GM23338 (cell line): ENCODE measurements around the gene CHD9.

Experiments used
- CREB1 ChIP-seq: fragments of 250-450 bp; sonication (Bioruptor Pico); IDR thresholded peaks from 2 replicates; pipeline ENCODE4 v1.5.0; 2020; ENCODE audit warnings: low read depth, mild to moderate bottlenecking, moderate library complexity
- CTCF ChIP-seq, 2 experiments: fragments of 200-600 bp in 1 of 2; sonication (generic) in 1 of 2; conservative IDR thresholded peaks; 2 replicates each; pipeline versions ENCODE4 v1.5.1 to v1.6.1; 2016 to 2017; ENCODE audit warnings: antibody characterized with exemption in 2 of 2, low read depth in 2 of 2, mild to moderate bottlenecking in 2 of 2, moderate library complexity in 1 of 2
- ETS1 ChIP-seq: IDR thresholded peaks from 2 replicates; pipeline ENCODE4 v1.6.1; 2016; ENCODE audit warnings: antibody characterized with exemption
- EZH2 ChIP-seq: fragments of 200-600 bp; sonication (generic); IDR thresholded peaks from one replicate; pipeline ENCODE4 v1.8.0; 2017; ENCODE audit warnings: antibody characterized with exemption, mild to moderate bottlenecking, low read depth; ENCODE audit not compliant: unreplicated experiment
- EZH2phosphoT487 ChIP-seq: fragments of 200-600 bp; sonication (generic); IDR thresholded peaks from one replicate; pipeline ENCODE4 v1.8.1; 2018; ENCODE audit warnings: antibody characterized with exemption; ENCODE audit not compliant: unreplicated experiment
- JUNB ChIP-seq: IDR thresholded peaks from one replicate; pipeline ENCODE4 v1.6.1; 2016; ENCODE audit warnings: antibody characterized with exemption; ENCODE audit not compliant: unreplicated experiment
- NANOG ChIP-seq: IDR thresholded peaks from 2 replicates; pipeline ENCODE4 v1.6.1; 2016; ENCODE audit warnings: antibody characterized with exemption, borderline replicate concordance
- POLR2AphosphoS5 ChIP-seq: IDR thresholded peaks from 2 replicates; pipeline ENCODE4 v1.6.1; 2016; ENCODE audit warnings: antibody characterized with exemption, low read depth
- REST ChIP-seq: IDR thresholded peaks from one replicate; pipeline ENCODE4 v1.6.1; 2018; ENCODE audit warnings: antibody characterized with exemption; ENCODE audit not compliant: unreplicated experiment
- ZNF114 ChIP-seq: fragments of 250-450 bp; sonication (Bioruptor Pico); IDR thresholded peaks from 2 replicates; pipeline ENCODE4 v1.5.0; 2020; ENCODE audit warnings: mild to moderate bottlenecking, moderate library complexity
- ZNF331 ChIP-seq: fragments of 250-450 bp; sonication (Bioruptor Pico); IDR thresholded peaks from 2 replicates; pipeline ENCODE4 v1.5.0; 2020; ENCODE audit warnings: low read depth, mild to moderate bottlenecking, moderate library complexity
- ZNF462 ChIP-seq: fragments of 250-450 bp; sonication (Bioruptor Pico); IDR thresholded peaks from 2 replicates; pipeline ENCODE4 v1.5.0; 2020; ENCODE audit warnings: mild to moderate bottlenecking, moderate library complexity

- TF ChIP-seq POLR2AphosphoS5: no peak
- no peak for TF ChIP-seq CTCF (conservative IDR thresholded peaks at IDR 0.05; ENCODE audit: low read depth in 2 of 2)
- TF ChIP-seq EZH2: no peak
- TF ChIP-seq ETS1: no peak
- TF ChIP-seq REST: no peak
- TF ChIP-seq EZH2phosphoT487: no peak
- TF ChIP-seq JUNB: no peak
- no peak for TF ChIP-seq ZNF331 (CRISPR knock-in tag)
- no peak for TF ChIP-seq NANOG
- TF ChIP-seq CREB1 (CRISPR knock-in tag): no peak
- no peak for TF ChIP-seq ZNF462 (CRISPR knock-in tag)
- TF ChIP-seq ZNF114: no peak
Measured at GRCh38 chr16:53058882-53059281, 4.1 kb downstream of the CHD9 start.
